Kidney epithelial cell (primary cell): ENCODE measurements around the gene CALN1. TPM values are rescaled to one million over a fixed set of nuclear protein-coding genes. Genes with fewer than 3 reads are reported as not detected.

Source experiments
- DNase-seq: peaks from one replicate; pipeline ENCODE4 v3.0.0-alpha.2; 2010; ENCODE audit warnings: low read depth
- H3K27me3 ChIP-seq: 2 replicates; pipeline ENCODE4 v1.6.0; 2011; ENCODE audit warnings: low read length; ENCODE audit not compliant: control insufficient read depth, insufficient read depth
- H3K36me3 ChIP-seq: 2 replicates; pipeline ENCODE4 v1.5.1; 2011; ENCODE audit warnings: low read length; ENCODE audit not compliant: control insufficient read depth, insufficient read depth
- H3K4me3 ChIP-seq: 2 replicates; pipeline ENCODE4 v1.5.1; 2011; ENCODE audit warnings: low read depth, mild to moderate bottlenecking, control low read depth, low read length
- total RNA-seq: library from RNA; depleted of rRNA; stranded (reverse); fragments of >200 nt; gene quantifications from 2 replicates; pipeline ENCODE4 v1.2.3, GENCODE V29; 2015
- TF ChIP-seq, protein P1 (sequence below): IDR thresholded peaks from 2 replicates; pipeline ENCODE4 v1.5.1; 2011; ENCODE audit warnings: mild to moderate bottlenecking, moderate library complexity, low read length, control low read depth, inconsistent platforms; ENCODE audit not compliant: insufficient read depth, poor library complexity, severe bottlenecking

CALN1 gene
- total RNA-seq, 1 donor from 2014 or later: not detected

DNA sequence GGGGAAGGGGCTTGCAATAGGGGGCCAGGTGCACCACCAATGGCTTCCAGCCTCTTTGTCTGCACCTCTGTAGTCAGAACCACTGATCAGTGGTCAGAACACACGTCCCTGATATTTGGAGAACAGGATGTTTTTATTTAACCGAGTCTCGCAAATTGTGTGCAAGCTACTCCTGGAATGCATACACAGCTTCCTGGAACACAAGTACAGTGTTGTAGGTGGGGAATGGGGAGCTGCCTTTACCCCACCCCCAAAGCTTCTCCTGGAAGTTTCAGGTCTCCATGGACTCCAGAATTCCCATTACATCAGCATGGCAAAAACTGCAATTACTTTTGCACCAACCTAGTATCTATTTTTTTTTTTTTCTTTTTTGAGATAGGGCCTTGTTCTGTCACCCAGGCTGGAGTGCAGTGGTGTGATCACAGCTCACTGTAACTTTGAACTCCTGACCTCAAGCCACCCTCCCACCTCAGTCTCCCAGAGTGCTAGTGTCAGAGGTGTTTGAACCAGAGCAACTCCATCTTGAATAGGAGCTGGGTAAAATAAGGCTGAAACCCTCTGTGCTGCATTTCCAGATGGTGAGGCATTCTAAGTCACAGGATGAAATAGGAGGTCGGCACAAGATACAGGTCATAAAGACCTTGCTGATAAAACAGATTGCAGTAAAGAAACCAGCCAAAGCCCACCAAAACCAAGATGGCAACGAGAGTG is 374.0 kb downstream of the CALN1 start:
- H3K27me3 ChIP-seq: no peaks in the 10 kb centered on the region
- no peak overlapping the region for H3K4me3 ChIP-seq
- no peaks in the 10 kb centered on the region for H3K36me3 ChIP-seq
- TF ChIP-seq, protein P1, sequence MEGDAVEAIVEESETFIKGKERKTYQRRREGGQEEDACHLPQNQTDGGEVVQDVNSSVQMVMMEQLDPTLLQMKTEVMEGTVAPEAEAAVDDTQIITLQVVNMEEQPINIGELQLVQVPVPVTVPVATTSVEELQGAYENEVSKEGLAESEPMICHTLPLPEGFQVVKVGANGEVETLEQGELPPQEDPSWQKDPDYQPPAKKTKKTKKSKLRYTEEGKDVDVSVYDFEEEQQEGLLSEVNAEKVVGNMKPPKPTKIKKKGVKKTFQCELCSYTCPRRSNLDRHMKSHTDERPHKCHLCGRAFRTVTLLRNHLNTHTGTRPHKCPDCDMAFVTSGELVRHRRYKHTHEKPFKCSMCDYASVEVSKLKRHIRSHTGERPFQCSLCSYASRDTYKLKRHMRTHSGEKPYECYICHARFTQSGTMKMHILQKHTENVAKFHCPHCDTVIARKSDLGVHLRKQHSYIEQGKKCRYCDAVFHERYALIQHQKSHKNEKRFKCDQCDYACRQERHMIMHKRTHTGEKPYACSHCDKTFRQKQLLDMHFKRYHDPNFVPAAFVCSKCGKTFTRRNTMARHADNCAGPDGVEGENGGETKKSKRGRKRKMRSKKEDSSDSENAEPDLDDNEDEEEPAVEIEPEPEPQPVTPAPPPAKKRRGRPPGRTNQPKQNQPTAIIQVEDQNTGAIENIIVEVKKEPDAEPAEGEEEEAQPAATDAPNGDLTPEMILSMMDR: no peak
- DNase-seq: no peak

DNA sequence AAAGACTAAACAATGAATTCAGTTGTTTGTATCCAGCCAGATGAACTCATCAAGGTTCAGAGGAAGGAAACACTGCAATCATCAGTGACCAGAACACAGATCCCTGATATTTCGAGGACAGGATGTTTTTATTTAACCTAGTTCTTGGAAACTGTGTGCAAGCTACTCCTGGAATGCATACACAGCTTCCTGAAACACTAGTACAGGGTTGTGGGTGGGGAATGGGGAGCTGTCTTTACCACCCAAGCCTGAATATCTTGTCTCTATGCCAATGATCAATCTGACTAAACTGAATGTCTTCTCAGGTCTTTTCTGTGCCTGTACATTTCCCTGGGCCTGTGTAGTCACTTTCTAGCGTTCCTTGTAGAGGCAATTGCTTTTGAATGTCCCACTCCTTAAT is 374.6 kb downstream of the CALN1 start:
- no peaks in the 10 kb centered on the region for H3K27me3 ChIP-seq
- TF ChIP-seq, protein P1: no peak
- no peaks in the 10 kb centered on the region for H3K36me3 ChIP-seq
- no peak overlapping the region for H3K4me3 ChIP-seq
- DNase-seq: no peak

DNA sequence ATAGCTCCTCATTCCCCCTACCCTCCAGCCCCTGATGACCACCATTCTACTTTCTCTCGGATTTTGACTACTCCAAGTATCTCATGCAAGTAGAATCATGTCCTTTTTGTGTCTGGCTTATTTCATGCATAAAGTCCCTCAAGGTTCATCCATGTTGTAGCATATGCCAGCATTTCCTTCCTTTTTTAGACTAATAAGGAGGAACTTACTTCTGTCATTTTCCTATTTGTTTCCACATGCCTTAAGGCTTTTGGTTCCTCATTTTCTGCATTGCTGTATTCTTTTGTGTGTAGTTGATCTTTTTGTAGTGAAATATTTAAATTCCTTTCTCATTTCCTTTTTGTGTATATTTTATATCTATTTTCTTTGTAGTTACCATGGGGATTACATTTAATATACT is 376.9 kb downstream of the CALN1 start:
- no peaks in the 10 kb centered on the region for H3K27me3 ChIP-seq
- no peak for DNase-seq
- H3K4me3 ChIP-seq: no peak overlapping the region
- TF ChIP-seq, protein P1: no peak
- no peaks in the 10 kb centered on the region for H3K36me3 ChIP-seq

DNA sequence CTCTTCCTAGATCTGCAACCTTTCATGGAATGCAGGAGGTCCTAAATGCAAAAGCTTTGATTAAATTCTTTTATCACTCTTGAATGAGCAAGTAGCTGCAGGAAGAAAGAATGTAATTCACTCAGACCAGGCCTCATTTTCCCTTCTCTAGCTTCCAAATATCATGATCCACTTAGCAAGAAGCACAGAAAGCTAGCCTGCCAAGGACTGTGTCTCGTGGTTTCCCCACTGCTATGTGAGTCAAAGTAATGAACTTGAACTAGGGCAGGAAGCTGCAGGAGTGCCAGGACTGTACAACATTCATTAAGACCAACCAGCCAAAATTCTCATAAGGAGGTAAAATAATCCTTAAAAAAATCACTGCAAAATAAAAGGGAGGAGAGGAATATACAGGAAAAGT is 379.2 kb downstream of the CALN1 start:
- H3K27me3 ChIP-seq: no peaks in the 10 kb centered on the region
- DNase-seq: no peak
- no peak overlapping the region for H3K4me3 ChIP-seq
- TF ChIP-seq, protein P1: no peak
- H3K36me3 ChIP-seq: no peaks in the 10 kb centered on the region

DNA sequence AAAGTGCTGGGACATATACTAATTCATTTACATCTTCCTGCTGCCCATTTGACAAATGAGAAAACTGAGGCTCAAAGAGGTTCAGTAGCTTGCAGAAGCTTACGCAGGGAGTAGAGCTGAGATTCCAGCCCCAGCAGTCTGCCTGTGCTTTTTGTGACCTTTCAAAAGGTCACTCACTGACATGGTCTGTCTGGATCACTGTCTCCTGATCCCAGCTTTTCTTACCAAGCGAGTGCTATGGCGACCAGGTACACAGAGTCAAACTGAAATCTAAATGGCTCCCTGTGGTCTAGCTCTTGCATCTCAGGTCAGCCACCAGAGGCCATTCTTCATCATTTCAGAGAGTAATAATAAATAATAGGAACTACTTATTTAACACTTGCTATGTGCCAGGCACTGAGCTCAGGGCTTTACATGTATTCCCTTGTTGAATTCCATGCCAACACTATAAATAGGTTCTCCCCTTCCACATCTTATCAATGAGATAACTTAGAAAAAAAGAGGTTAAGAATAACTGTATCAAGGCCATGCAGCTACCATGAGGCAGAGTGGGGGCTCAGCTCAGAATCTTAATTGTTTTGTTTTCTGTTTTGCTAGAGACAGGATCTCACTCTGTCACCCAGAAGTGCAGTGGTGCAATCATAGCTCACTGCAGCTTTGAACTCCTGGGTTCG is 381.0 kb downstream of the CALN1 start:
- TF ChIP-seq, protein P1: no peak
- Histone ChIP-seq H3K27me3 (no peaks in the 10 kb centered on the region), H3K36me3 (no peaks in the 10 kb centered on the region), H3K4me3 (no peak overlapping the region)
- no peak for DNase-seq
